ENCODE measurements around the gene AGAP1.

GRCh38 chr2:235762832-235763598, 269.2 kb downstream of the AGAP1 start:
- no peak for TF ChIP-seq CTCF (IDR thresholded peaks at IDR 0.05)
- no peak for TF ChIP-seq POLR2A (IDR thresholded peaks at IDR 0.05)
